Breast epithelium (tissue), 3 donors: ENCODE measurements around the gene GAS6.

Experiments used
- CTCF ChIP-seq, 3 donors: fragments of 450-650 bp; IDR thresholded peaks; one replicate each; pipeline ENCODE4 v1.5.1; 2016 to 2017; ENCODE audit warnings: antibody characterized with exemption in 3 of 3, mild to moderate bottlenecking in 3 of 3, moderate library complexity in 3 of 3
- POLR2AphosphoS5 ChIP-seq, 3 donors: sonication (generic); formaldehyde crosslinking; IDR thresholded peaks; one replicate each; pipeline ENCODE4 v1.6.1; 2017; ENCODE audit warnings: antibody characterized with exemption in 3 of 3

GRCh38 chr13:113832631-113833030 is 31.2 kb downstream of the GAS6 start:
- TF ChIP-seq CTCF (IDR thresholded peaks at IDR 0.05): no peak
- no peak for TF ChIP-seq POLR2AphosphoS5 (IDR thresholded peaks at IDR 0.05)
